CD4-positive, CD25-positive, alpha-beta regulatory T cell (primary cell): ENCODE measurements around the gene MAGI2. TPM values are rescaled to one million over a fixed set of nuclear protein-coding genes. Genes with fewer than 3 reads are reported as not detected.

Experiments used
- ATAC-seq, 2 donors: fragments of 150-1000 bp; cut with Tn5 transposase; one replicate each; pipeline ENCODE4 v1.10.0; 2021; ENCODE audit warnings: low read depth in 2 of 2, moderate number of reproducible peaks in 2 of 2, moderate library complexity in 1 of 2
- DNase-seq, 3 donors: peaks; one replicate each; pipeline versions ENCODE4 v3.0.0 to v3.0.0-alpha.2; 2012 to 2022; ENCODE audit warnings: mixed read lengths in 1 of 3
- H3K27ac ChIP-seq: one replicate; pipeline ENCODE4 v1.7.0; 2013; ENCODE audit warnings: mild to moderate bottlenecking, low read length; ENCODE audit not compliant: insufficient read depth, poor library complexity, severe bottlenecking
- H3K27me3 ChIP-seq: one replicate; pipeline ENCODE4 v1.7.0; 2013; ENCODE audit warnings: low read length; ENCODE audit not compliant: control insufficient read depth, insufficient read depth
- H3K36me3 ChIP-seq: one replicate; pipeline ENCODE4 v1.7.0; 2013; ENCODE audit warnings: mild to moderate bottlenecking, low read length, moderate library complexity; ENCODE audit not compliant: control insufficient read depth, insufficient read depth
- H3K4me1 ChIP-seq: 2 replicates; pipeline ENCODE4 v1.7.0; 2013; ENCODE audit warnings: mild to moderate bottlenecking, low read length; ENCODE audit not compliant: insufficient read depth, control insufficient read depth, poor library complexity, severe bottlenecking
- H3K4me3 ChIP-seq: one replicate; pipeline ENCODE4 v1.7.0; 2013; ENCODE audit warnings: low read depth, mild to moderate bottlenecking, low read length, moderate library complexity
- H3K9me3 ChIP-seq, 2 experiments: 1 replicate in 1 of 2; 2 replicates in 1 of 2; pipeline ENCODE4 v1.7.0; 2013; ENCODE audit warnings: low read length in 2 of 2, mild to moderate bottlenecking in 1 of 2, moderate library complexity in 1 of 2; ENCODE audit not compliant: control insufficient read depth in 2 of 2
- H3K27ac Mint-ChIP-seq, 3 donors: one replicate each; pipeline ENCODE4 v1.8.0; 2020 to 2022; ENCODE audit warnings: mild to moderate bottlenecking in 3 of 3, mixed read lengths in 3 of 3, moderate library complexity in 2 of 3
- H3K27me3 Mint-ChIP-seq: one replicate; pipeline ENCODE4 v1.8.0; 2022; ENCODE audit warnings: mild to moderate bottlenecking, mixed read lengths
- H3K36me3 Mint-ChIP-seq: one replicate; pipeline ENCODE4 v1.8.0; 2020; ENCODE audit warnings: mixed read lengths
- H3K4me1 Mint-ChIP-seq, 4 donors: one replicate each; pipeline ENCODE4 v1.8.0; 2020 to 2022; ENCODE audit warnings: mixed read lengths in 4 of 4, mild to moderate bottlenecking in 1 of 4
- H3K4me3 Mint-ChIP-seq, 4 donors: one replicate each; pipeline ENCODE4 v1.8.0; 2020 to 2022; ENCODE audit warnings: mild to moderate bottlenecking in 4 of 4, mixed read lengths in 4 of 4, moderate library complexity in 3 of 4
- H3K9me3 Mint-ChIP-seq, 7 donors: one replicate each; pipeline ENCODE4 v1.8.0; 2020 to 2022; ENCODE audit warnings: mixed read lengths in 7 of 7, mild to moderate bottlenecking in 3 of 7, moderate library complexity in 2 of 7
- polyA plus RNA-seq, 4 donors: library from polyadenylated mRNA; unstranded; fragments of 300-500 nt; fragmentation: Illumina TruSeq; gene quantifications; one replicate each; pipeline ENCODE4 v1.2.3, GENCODE V29; 2021
- total RNA-seq: library from RNA; stranded (reverse); gene quantifications from one replicate; pipeline ENCODE4 v1.2.3, GENCODE V29; 2022

Gene MAGI2
- total and polyA plus RNA-seq, 5 donors from 2014 or later: not detected

DNA sequence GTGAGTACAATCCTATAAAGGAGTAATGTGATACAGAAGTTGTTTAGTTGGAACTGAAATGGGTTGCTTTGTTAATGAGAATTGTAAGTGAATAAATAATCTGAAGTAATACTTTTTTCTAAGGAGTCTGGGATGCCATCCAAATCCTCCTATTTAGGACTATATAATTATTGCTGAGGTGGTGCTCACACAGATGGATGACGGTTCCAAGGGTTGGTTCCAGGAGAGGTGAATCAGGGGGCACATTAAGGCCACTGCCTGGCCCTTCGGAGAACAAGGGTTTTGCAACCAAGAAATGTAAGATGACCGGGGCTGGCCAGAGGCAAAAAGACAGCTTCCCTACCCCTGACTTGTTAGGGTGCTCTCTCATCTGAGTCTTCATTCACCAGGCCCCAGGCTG, 1302.2 kb downstream of the MAGI2 start:
- H3K9me3 ChIP-seq: no peaks in the 10 kb centered on the region
- no peaks in the 10 kb centered on the region for H3K4me1 ChIP-seq
- DNase-seq: no peak
- Mint-ChIP-seq H3K9me3 (peaks cover 0 to 2% (median 0%) of the 10 kb centered on the region in 7 donors), H3K36me3 (no peaks in the 10 kb centered on the region), H3K27me3 (no peaks in the 10 kb centered on the region), H3K27ac (no peak overlapping the region), H3K4me3 (no peak overlapping the region), H3K4me1 (no peaks in the 10 kb centered on the region)
- no peak overlapping the region for H3K4me3 ChIP-seq
- ATAC-seq: no peak
- H3K27ac ChIP-seq: no peak overlapping the region
- H3K36me3 ChIP-seq: no peaks in the 10 kb centered on the region
- no peaks in the 10 kb centered on the region for H3K27me3 ChIP-seq

DNA sequence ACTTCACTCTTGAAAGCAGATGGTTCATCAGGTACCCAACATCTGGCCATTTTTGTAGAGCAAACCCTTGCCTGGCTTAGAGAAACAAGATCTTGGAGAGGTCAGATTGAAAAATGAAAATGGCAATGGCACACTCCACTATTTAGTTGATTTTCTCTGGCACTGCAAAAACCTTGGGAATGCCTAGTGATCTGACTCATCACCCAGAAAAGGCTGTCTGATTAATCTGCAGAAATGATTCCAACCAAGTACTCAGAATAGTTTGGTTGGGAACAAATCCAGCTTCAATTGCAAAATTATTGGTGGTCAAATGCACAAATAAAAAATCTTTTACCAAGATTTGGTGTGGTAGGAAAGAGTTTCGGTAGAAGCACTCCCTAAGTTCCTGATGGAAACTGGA, 1303.7 kb downstream of the MAGI2 start:
- no peaks in the 10 kb centered on the region for H3K4me1 Mint-ChIP-seq
- DNase-seq (no peak), ATAC-seq (no peak)
- H3K36me3 Mint-ChIP-seq: no peaks in the 10 kb centered on the region
- peaks cover 6% of the 10 kb centered on the region for H3K27me3 Mint-ChIP-seq
- no peaks in the 10 kb centered on the region for H3K4me1 ChIP-seq
- H3K9me3 ChIP-seq: no peaks in the 10 kb centered on the region
- H3K36me3 ChIP-seq: no peaks in the 10 kb centered on the region
- no peak overlapping the region for H3K27ac Mint-ChIP-seq
- peaks cover 2% of the 10 kb centered on the region for H3K27me3 ChIP-seq
- H3K4me3 Mint-ChIP-seq: no peak overlapping the region
- no peak overlapping the region for H3K27ac ChIP-seq
- H3K4me3 ChIP-seq: no peak overlapping the region
- no peaks in the 10 kb centered on the region for H3K9me3 Mint-ChIP-seq

DNA sequence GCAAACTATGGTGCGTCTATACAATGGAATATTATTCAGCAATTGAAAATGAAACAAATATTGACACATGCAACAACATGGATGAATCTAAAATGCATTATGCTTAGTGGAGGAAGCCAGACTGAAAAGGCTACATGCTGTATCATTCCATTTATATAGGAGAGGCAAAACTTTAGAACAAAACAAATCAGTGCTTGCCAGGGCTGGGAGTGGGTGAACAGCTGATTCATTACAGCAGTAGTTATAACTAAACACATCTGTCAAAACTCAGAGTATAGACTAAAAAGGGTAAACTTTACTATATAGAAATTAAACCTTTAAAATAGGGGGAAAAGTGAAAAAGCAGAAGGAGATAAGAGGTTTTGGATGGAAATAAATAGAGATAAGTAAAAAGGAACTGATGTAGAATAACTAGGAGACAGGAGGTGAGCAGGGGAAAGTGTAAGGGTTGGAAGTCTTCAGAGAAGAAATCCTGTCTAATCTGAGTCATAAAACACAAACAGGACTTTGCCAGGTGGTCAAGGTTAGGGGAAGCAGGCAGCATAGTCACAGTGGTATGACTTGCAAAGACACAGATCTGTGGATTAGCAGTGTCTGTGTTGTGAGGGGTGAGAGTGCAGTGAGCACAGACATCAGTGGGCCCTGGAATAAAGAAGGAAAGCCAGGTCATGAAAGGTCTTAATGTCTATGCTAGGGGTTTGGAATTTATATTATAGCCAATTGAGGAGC, 1305.1 kb downstream of the MAGI2 start:
- H3K27ac ChIP-seq: no peak overlapping the region
- H3K36me3 ChIP-seq: no peaks in the 10 kb centered on the region
- DNase-seq: no peak
- Mint-ChIP-seq H3K27ac (no peak overlapping the region), H3K4me1 (no peaks in the 10 kb centered on the region), H3K9me3 (no peaks in the 10 kb centered on the region), H3K27me3 (peaks cover 6% of the 10 kb centered on the region), H3K36me3 (no peaks in the 10 kb centered on the region), H3K4me3 (no peak overlapping the region)
- no peak overlapping the region for H3K4me3 ChIP-seq
- ATAC-seq: no peak
- H3K27me3 ChIP-seq: peaks cover 2% of the 10 kb centered on the region
- H3K4me1 ChIP-seq: no peaks in the 10 kb centered on the region
- no peaks in the 10 kb centered on the region for H3K9me3 ChIP-seq

DNA sequence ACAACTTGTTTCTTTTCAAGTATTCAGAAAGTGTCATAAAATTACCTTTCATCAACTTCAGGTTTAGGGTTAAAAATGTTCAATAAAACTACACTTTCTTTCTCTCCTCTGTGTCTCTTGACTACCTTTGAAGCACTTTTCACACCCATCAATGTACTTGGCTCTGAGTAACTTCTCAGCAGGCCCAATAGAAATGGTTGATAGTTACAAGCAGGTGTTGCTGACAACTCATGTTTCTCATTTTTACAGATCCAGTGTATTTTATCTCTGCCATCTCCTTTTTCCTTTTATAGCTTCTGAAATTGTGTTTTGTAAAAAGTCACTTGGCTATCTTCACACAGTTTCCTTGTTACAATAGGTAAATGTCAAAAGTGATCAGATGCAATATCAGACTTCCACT, 1306.9 kb downstream of the MAGI2 start:
- no peaks in the 10 kb centered on the region for H3K4me1 ChIP-seq
- H3K36me3 ChIP-seq: no peaks in the 10 kb centered on the region
- H3K4me3 ChIP-seq: no peak overlapping the region
- no peaks in the 10 kb centered on the region for H3K4me1 Mint-ChIP-seq
- peaks cover 9% of the 10 kb centered on the region for H3K27me3 Mint-ChIP-seq
- no peaks in the 10 kb centered on the region for H3K9me3 Mint-ChIP-seq
- H3K4me3 Mint-ChIP-seq: no peak overlapping the region
- H3K27ac Mint-ChIP-seq: no peak overlapping the region
- no peaks in the 10 kb centered on the region for H3K36me3 Mint-ChIP-seq
- H3K27me3 ChIP-seq: peaks cover 2% of the 10 kb centered on the region
- no peaks in the 10 kb centered on the region for H3K9me3 ChIP-seq
- no peak for ATAC-seq
- H3K27ac ChIP-seq: no peak overlapping the region
- no peak for DNase-seq

DNA sequence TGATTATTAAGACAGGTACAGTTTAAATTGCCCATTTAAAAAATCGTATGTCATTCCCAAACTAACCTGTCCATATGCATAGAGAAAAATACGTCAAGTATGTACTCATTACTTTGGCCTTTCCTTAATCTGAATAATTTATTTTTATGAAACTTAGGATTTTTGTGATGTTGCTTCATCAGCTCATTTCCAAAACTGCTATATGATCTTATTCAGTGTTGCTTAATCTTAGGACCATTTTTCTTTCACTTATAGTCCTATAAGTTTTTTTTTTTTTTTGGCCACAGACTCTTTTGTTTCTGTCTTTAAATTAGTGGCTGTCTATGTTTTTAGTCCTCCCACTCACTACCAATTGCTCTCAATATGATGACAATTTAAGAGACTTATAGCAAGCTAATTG, 1309.8 kb downstream of the MAGI2 start:
- no peak overlapping the region for H3K4me3 ChIP-seq
- ATAC-seq (no peak), DNase-seq (no peak)
- H3K9me3 ChIP-seq: no peaks in the 10 kb centered on the region
- no peak overlapping the region for H3K27ac ChIP-seq
- no peaks in the 10 kb centered on the region for H3K4me1 ChIP-seq
- no peaks in the 10 kb centered on the region for H3K36me3 ChIP-seq
- Mint-ChIP-seq H3K36me3 (no peaks in the 10 kb centered on the region), H3K4me1 (no peaks in the 10 kb centered on the region), H3K4me3 (no peak overlapping the region), H3K27me3 (peaks cover 9% of the 10 kb centered on the region), H3K9me3 (peaks cover 0 to 1% (median 0%) of the 10 kb centered on the region in 7 donors), H3K27ac (no peak overlapping the region)
- H3K27me3 ChIP-seq: peaks cover 2% of the 10 kb centered on the region

DNA sequence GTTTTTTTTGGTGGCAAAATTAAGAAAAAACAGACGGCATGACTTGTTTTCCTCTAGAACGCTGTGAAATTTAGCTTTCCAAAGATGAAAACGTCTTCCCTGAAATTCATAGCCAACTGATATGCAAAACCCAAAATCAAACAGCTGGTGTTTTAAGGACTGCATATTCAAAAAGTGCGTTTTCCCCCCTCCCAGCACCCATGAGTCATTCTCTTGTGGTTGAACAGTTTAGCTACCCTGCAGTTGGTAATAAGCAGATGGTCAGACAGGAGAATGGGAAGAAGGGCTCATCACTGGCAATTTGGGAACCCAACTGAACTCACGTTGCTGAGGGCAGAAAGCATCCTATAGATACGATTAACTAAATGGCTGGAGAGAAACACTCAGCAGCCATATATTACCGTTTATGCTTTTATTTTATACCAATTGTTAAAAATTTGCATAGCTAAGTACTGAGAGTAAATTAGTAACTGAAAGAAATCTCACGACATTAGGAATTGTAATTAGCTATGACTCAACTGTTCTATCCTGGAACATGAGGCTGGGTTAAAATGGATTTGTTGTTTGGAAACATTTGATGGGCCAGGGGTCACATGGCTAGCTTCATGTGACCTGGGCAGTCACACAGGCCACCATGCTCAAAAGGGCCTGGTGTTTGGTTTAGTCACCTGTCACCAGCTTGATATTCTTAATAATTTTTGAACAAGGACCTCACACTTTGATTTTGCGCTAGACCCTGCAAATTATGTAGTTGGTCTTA, 1311.8 kb downstream of the MAGI2 start:
- Histone ChIP-seq H3K9me3 (no peaks in the 10 kb centered on the region), H3K27ac (no peak overlapping the region), H3K4me3 (no peak overlapping the region), H3K36me3 (no peaks in the 10 kb centered on the region), H3K4me1 (no peaks in the 10 kb centered on the region), H3K27me3 (peaks cover 2% of the 10 kb centered on the region)
- no peaks in the 10 kb centered on the region for H3K36me3 Mint-ChIP-seq
- ATAC-seq: no peak
- H3K27me3 Mint-ChIP-seq: peaks cover 9% of the 10 kb centered on the region
- no peak overlapping the region for H3K27ac Mint-ChIP-seq
- no peak for DNase-seq
- no peak overlapping the region for H3K4me3 Mint-ChIP-seq
- no peaks in the 10 kb centered on the region for H3K4me1 Mint-ChIP-seq
- H3K9me3 Mint-ChIP-seq: peaks cover 0 to 1% (median 0%) of the 10 kb centered on the region in 7 donors

DNA sequence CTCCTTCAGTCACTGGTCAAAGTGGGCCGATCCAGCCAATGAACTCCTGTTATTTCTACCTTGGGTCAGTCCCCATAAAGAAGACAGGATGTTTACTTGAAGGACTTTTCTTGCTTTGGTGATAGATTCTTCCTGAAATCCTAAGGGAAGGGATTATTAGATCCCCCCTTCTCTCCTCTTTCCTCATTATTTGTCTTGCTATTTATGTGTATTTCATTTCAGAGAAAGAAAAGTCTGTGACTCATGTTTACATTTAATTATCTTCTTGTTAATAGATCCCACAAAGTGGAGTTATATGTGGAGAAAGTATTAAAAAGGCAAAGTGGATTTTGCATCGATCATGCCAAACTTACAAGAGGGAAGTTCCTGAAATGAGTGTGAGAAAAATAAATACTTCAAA, 1313.4 kb downstream of the MAGI2 start:
- no peaks in the 10 kb centered on the region for H3K36me3 ChIP-seq
- H3K4me3 Mint-ChIP-seq: no peak overlapping the region
- H3K27ac ChIP-seq: no peak overlapping the region
- H3K4me3 ChIP-seq: no peak overlapping the region
- no peak for ATAC-seq
- H3K4me1 ChIP-seq: no peaks in the 10 kb centered on the region
- H3K9me3 ChIP-seq: no peaks in the 10 kb centered on the region
- H3K36me3 Mint-ChIP-seq: no peaks in the 10 kb centered on the region
- no peaks in the 10 kb centered on the region for H3K4me1 Mint-ChIP-seq
- H3K27me3 Mint-ChIP-seq: peaks cover 10% of the 10 kb centered on the region
- H3K27me3 ChIP-seq: peaks cover 2% of the 10 kb centered on the region
- H3K9me3 Mint-ChIP-seq: peaks cover 0 to 1% (median 0%) of the 10 kb centered on the region in 7 donors
- no peak for DNase-seq
- no peak overlapping the region for H3K27ac Mint-ChIP-seq

DNA sequence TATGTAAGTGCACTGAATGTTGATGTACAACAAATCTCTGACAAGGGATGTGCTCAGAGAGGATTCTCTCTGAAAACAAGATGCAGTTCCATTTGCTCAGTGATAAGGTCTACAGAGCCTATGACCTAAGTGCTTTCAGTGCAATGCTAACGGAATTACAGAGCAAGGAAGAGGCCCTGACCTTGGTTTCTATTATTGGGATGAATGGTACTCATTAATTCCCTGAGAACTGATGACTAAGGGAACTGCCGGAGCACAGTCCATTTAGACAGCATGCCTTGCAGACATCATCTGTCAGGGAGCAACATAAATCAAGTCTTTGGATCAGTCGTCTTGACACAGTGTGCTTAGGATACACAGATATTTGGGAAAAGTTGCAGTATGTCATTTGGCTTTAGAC, 1314.1 kb downstream of the MAGI2 start:
- no peak overlapping the region for H3K27ac ChIP-seq
- ATAC-seq (no peak), DNase-seq (no peak)
- no peaks in the 10 kb centered on the region for H3K4me1 Mint-ChIP-seq
- H3K9me3 ChIP-seq: no peaks in the 10 kb centered on the region
- H3K36me3 Mint-ChIP-seq: no peaks in the 10 kb centered on the region
- no peak overlapping the region for H3K4me3 Mint-ChIP-seq
- H3K4me3 ChIP-seq: no peak overlapping the region
- no peaks in the 10 kb centered on the region for H3K4me1 ChIP-seq
- H3K27me3 ChIP-seq: no peaks in the 10 kb centered on the region
- no peaks in the 10 kb centered on the region for H3K36me3 ChIP-seq
- H3K27me3 Mint-ChIP-seq: peaks cover 10% of the 10 kb centered on the region
- H3K27ac Mint-ChIP-seq: no peak overlapping the region
- peaks cover 0 to 1% (median 0%) of the 10 kb centered on the region in 7 donors for H3K9me3 Mint-ChIP-seq
